Measurements from ENCODE around the gene TTLL11.

DNA sequence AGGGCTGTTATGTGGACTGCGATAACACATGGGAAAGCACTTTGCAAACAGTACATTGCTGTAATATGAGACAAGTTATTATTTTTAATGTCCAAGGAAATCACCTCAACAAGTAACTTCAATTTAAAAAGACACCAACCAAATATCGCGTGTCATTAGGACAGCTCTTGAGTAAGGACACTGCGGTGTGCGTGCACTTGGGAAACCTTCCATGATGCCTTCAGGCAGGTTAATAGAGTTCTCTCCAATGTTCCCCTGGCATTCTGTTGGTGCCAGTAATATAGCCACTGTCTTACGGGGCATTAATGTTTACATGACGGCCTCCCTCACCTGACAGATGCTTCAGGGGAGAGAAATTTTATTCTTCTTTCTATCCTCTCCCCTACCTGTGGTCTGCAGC lies 42.9 kb downstream of the TTLL11 start:
- TF ChIP-seq, protein P1, sequence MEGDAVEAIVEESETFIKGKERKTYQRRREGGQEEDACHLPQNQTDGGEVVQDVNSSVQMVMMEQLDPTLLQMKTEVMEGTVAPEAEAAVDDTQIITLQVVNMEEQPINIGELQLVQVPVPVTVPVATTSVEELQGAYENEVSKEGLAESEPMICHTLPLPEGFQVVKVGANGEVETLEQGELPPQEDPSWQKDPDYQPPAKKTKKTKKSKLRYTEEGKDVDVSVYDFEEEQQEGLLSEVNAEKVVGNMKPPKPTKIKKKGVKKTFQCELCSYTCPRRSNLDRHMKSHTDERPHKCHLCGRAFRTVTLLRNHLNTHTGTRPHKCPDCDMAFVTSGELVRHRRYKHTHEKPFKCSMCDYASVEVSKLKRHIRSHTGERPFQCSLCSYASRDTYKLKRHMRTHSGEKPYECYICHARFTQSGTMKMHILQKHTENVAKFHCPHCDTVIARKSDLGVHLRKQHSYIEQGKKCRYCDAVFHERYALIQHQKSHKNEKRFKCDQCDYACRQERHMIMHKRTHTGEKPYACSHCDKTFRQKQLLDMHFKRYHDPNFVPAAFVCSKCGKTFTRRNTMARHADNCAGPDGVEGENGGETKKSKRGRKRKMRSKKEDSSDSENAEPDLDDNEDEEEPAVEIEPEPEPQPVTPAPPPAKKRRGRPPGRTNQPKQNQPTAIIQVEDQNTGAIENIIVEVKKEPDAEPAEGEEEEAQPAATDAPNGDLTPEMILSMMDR (IDR thresholded peaks at IDR 0.05): no peak
- no peak for TF ChIP-seq POLR2A (IDR thresholded peaks at IDR 0.05)

Measured in right lobe of liver (tissue), 4 donors.